HG03378 (cell line): ENCODE results near the gene SARM1.

Source experiments
- ATAC-seq: cut with Tn5 transposase; IDR thresholded peaks from one replicate; pipeline ENCODE4 v1.9.1; 2021; ENCODE audit warnings: mild to moderate bottlenecking, moderate library complexity; ENCODE audit not compliant: unreplicated experiment

SARM1 gene

GRCh38 chr17:28367641-28368305, 3.7 kb upstream of the SARM1 start:
- no peak for ATAC-seq

- no peak for ATAC-seq
Observed at GRCh38 chr17:28368306-28368831, 3.1 kb upstream of the SARM1 start.

- no peak for ATAC-seq
Observed at GRCh38 chr17:28368915-28369683, 2.4 kb upstream of the SARM1 start.

GRCh38 chr17:28369684-28370034, 1.8 kb upstream of the SARM1 start:
- no peak for ATAC-seq

GRCh38 chr17:28370035-28370743, 1.3 kb upstream of the SARM1 start, which contains the start of gene VTN:
Gene VTN (minus strand): TSS chr17:28370307. CDS start chr17:28370203, 104 bp downstream.
- no peak for ATAC-seq

GRCh38 chr17:28370744-28371103, 770 bp upstream of the SARM1 start:
- no peak for ATAC-seq

GRCh38 chr17:28372203-28372944, 880 bp downstream of the SARM1 start:
- peak; percentile 7 for ATAC-seq

GRCh38 chr17:28372945-28373274, 1.4 kb downstream of the SARM1 start:
- no peak for ATAC-seq

GRCh38 chr17:28379814-28380801, 8.6 kb downstream of the SARM1 start:
- no peak for ATAC-seq

GRCh38 chr17:28381141-28381825, 9.8 kb downstream of the SARM1 start:
- no peak for ATAC-seq

- peak; percentile 73 for ATAC-seq
Observed at GRCh38 chr17:28384281-28385036, 13.0 kb downstream of the SARM1 start.

GRCh38 chr17:28385037-28385400, 13.5 kb downstream of the SARM1 start:
- no peak for ATAC-seq

- ATAC-seq: no peak
Observed at GRCh38 chr17:28385406-28385805, 13.9 kb downstream of the SARM1 start.

- no peak for ATAC-seq
Observed at GRCh38 chr17:28386391-28386790, 14.9 kb downstream of the SARM1 start.

GRCh38 chr17:28388106-28388505, 16.6 kb downstream of the SARM1 start:
- no peak for ATAC-seq

GRCh38 chr17:28390141-28390540, 18.6 kb downstream of the SARM1 start:
- ATAC-seq: no peak

GRCh38 chr17:28390563-28390962, 19.1 kb downstream of the SARM1 start:
- no peak for ATAC-seq

GRCh38 chr17:28390984-28391383, 19.5 kb downstream of the SARM1 start:
- ATAC-seq: no peak

GRCh38 chr17:28391401-28391800, 19.9 kb downstream of the SARM1 start:
- no peak for ATAC-seq
